ENCODE measurements around the gene KAZN.

The KAZN gene

DNA sequence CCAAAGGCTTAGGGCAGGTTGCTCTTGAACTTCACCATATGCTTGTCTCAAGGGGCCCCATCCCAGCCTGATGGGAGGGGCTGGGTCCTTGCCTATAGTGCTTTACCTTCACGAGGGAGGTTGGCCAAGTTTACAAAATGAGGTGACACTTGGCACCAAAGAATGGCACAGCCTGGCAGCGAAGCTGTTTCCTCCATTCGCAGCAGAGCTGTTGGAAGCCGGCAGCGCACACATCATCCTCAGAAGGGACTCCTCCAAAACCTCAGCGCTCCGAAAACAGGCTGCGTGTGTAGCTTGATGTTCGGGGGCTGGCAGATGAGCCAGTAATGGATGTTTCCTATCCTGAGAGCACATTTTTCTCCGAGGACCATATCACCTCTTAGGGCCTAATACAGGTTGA lies 116.8 kb downstream of the KAZN start:
- no peaks in the 10 kb centered on the region for H3K4me1 ChIP-seq (ENCODE audit: control insufficient read depth in 1 of 2, insufficient read depth in 1 of 2, low read depth in 1 of 2, low read length in 1 of 2)
- H3K9me3 ChIP-seq = no peaks in the 10 kb centered on the region
- TF ChIP-seq, protein P1, sequence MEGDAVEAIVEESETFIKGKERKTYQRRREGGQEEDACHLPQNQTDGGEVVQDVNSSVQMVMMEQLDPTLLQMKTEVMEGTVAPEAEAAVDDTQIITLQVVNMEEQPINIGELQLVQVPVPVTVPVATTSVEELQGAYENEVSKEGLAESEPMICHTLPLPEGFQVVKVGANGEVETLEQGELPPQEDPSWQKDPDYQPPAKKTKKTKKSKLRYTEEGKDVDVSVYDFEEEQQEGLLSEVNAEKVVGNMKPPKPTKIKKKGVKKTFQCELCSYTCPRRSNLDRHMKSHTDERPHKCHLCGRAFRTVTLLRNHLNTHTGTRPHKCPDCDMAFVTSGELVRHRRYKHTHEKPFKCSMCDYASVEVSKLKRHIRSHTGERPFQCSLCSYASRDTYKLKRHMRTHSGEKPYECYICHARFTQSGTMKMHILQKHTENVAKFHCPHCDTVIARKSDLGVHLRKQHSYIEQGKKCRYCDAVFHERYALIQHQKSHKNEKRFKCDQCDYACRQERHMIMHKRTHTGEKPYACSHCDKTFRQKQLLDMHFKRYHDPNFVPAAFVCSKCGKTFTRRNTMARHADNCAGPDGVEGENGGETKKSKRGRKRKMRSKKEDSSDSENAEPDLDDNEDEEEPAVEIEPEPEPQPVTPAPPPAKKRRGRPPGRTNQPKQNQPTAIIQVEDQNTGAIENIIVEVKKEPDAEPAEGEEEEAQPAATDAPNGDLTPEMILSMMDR (IDR thresholded peaks at IDR 0.05) = no peak

DNA sequence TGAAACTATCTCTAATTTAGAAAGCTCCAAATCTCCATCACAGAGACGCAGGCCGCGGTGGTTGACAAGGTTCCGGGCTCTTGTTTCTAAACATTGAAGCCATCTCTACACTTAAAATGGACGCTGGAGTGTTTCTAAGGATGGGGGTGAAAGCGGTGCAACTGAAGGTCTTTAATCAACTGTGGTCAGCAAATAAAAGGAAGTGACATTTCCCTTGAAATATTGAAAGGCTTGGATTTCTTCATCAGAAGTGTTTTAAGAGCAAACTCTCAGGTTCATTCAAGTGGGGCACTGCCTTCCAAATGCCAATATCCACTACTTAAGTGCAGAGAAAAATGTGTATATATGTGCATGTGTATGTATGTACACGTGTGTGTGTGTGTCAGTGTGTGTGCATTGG lies 117.3 kb downstream of the KAZN start:
- TF ChIP-seq, protein P1 (IDR thresholded peaks at IDR 0.05) = no peak
- Histone ChIP-seq H3K36me3 (no peaks in the 10 kb centered on the region), H3K27ac (no peak overlapping the region), H3K9me3 (no peaks in the 10 kb centered on the region), H3K4me3 (ENCODE audit: low read depth in 1 of 2, low read length in 1 of 2) (no peak overlapping the region), H3K27me3 (no peaks in the 10 kb centered on the region), H3K4me1 (ENCODE audit: control insufficient read depth in 1 of 2, insufficient read depth in 1 of 2, low read depth in 1 of 2, low read length in 1 of 2) (no peaks in the 10 kb centered on the region)

More for the DNA sequence above, 116.8 kb downstream of the KAZN start:
- Histone ChIP-seq H3K27ac (no peak overlapping the region), H3K4me3 (ENCODE audit: low read depth in 1 of 2, low read length in 1 of 2) (no peak overlapping the region), H3K27me3 (no peaks in the 10 kb centered on the region), H3K36me3 (no peaks in the 10 kb centered on the region)

DNA sequence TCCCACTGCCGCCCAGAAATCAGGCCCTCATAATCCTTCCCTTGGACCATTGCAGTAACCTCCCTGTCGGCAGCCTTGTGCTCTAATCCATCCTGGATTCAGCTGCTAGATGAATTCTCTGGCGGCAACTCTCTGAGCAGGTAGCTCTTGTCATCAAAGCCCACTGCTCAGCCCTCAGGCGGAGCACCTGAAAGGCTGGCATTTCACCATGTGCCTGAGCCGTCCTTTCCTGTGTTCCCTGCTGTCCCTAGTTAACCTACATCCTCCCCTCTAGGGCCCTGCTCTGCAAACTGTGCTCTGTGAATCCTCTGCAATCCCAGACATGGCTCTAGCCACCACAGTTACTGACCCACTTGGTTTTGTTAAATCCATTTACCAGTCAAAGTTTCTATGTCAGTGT lies 118.0 kb downstream of the KAZN start:
- no peaks in the 10 kb centered on the region for H3K4me1 ChIP-seq (ENCODE audit: control insufficient read depth in 1 of 2, insufficient read depth in 1 of 2, low read depth in 1 of 2, low read length in 1 of 2)
- TF ChIP-seq, protein P1 (IDR thresholded peaks at IDR 0.05) = no peak
- no peaks in the 10 kb centered on the region for H3K27me3 ChIP-seq

DNA sequence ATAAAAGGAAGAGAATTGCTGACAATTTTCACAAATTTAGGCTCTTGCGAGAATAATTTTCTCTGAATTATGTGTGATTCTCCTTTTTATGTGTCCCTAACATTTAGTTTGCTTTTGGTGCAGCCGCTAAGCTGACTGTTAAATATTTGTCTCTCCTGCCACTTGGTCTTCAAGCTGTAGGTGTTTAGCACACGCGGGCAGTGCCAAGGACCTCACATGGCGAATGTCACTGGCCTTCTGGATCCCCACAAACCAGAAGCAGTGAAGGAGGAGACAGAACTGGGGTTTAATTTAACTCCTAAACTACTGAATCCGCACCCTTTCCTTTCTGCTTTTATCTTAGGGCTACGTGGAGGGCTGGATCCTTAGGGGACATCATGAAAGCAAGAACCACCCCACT lies 120.0 kb downstream of the KAZN start:
- no peaks in the 10 kb centered on the region for H3K9me3 ChIP-seq
- no peak overlapping the region for H3K4me3 ChIP-seq (ENCODE audit: low read depth in 1 of 2, low read length in 1 of 2)
- H3K4me1 ChIP-seq (ENCODE audit: control insufficient read depth in 1 of 2, insufficient read depth in 1 of 2, low read depth in 1 of 2, low read length in 1 of 2) = no peaks in the 10 kb centered on the region
- no peak overlapping the region for H3K27ac ChIP-seq
- H3K36me3 ChIP-seq = no peaks in the 10 kb centered on the region
- TF ChIP-seq, protein P1 (IDR thresholded peaks at IDR 0.05) = no peak
- no peaks in the 10 kb centered on the region for H3K27me3 ChIP-seq

More for the DNA sequence above, 118.0 kb downstream of the KAZN start:
- H3K36me3 ChIP-seq = no peaks in the 10 kb centered on the region
- H3K9me3 ChIP-seq = no peaks in the 10 kb centered on the region
- no peak overlapping the region for H3K27ac ChIP-seq
- no peak overlapping the region for H3K4me3 ChIP-seq (ENCODE audit: low read depth in 1 of 2, low read length in 1 of 2)

DNA sequence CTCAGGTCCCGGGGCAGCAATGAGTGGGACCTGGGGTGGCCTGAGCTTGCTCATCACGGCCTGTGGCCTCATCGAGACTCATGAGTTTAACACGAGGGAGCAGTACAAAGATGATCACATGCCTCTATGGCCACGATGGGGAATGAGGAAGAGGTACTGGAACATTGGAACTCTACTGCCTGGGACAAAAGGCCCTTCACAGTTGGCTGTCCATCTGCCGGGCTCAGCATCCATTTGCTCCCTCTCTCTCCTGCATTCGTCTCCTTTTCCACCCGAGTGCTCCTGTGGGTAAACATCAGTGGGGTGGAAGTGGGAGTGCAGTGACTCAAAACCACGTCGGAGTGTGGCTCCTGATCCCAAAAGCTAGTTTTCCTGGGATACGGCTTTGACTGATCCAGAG lies 124.9 kb downstream of the KAZN start:
- no peak overlapping the region for H3K4me3 ChIP-seq (ENCODE audit: low read depth in 1 of 2, low read length in 1 of 2)
- no peaks in the 10 kb centered on the region for H3K36me3 ChIP-seq
- H3K4me1 ChIP-seq (ENCODE audit: control insufficient read depth in 1 of 2, insufficient read depth in 1 of 2, low read depth in 1 of 2, low read length in 1 of 2) = no peaks in the 10 kb centered on the region
- TF ChIP-seq, protein P1 (IDR thresholded peaks at IDR 0.05) = no peak
- H3K27ac ChIP-seq = no peak overlapping the region
- H3K27me3 ChIP-seq = no peaks in the 10 kb centered on the region
- no peaks in the 10 kb centered on the region for H3K9me3 ChIP-seq

DNA sequence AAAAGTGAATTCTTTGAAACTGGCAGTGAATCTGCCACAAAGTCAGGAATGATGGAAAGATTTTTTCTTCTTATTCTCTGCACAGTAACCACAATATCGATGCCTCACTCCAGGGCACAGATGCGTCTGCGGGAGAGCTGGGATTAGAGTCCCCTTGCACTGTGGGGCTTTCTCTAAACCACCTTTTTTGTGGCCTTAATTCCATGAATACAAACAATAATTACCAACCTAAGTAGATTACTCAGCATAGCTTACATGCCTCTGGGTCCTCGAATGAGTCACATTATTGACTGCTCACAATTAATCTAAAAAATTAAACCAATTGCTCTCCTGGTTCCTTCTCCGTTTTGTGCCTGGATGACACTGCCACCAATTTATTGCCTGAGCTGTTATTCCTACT lies 125.8 kb downstream of the KAZN start:
- no peak overlapping the region for H3K27ac ChIP-seq
- no peaks in the 10 kb centered on the region for H3K27me3 ChIP-seq
- TF ChIP-seq, protein P1 (IDR thresholded peaks at IDR 0.05) = no peak
- no peaks in the 10 kb centered on the region for H3K9me3 ChIP-seq
- no peaks in the 10 kb centered on the region for H3K4me1 ChIP-seq (ENCODE audit: control insufficient read depth in 1 of 2, insufficient read depth in 1 of 2, low read depth in 1 of 2, low read length in 1 of 2)
- H3K36me3 ChIP-seq = no peaks in the 10 kb centered on the region
- H3K4me3 ChIP-seq (ENCODE audit: low read depth in 1 of 2, low read length in 1 of 2) = no peak overlapping the region
